D721Med (cell line): ENCODE results near the gene PDE4B.
"Not testable (repeated sequence)": the region's sequence is repeated elsewhere in the genome, so short reads cannot be mapped to it uniquely, and the experiment has no call there.

Source experiments
- DNase-seq: peaks from one replicate; pipeline ENCODE4 v3.0.0; 2011; ENCODE audit warnings: low spot score; ENCODE audit not compliant: insufficient read length
- FAIRE-seq: peaks from 2 replicates; lab custom pipeline; 2011; peaks lifted over from hg19 to GRCh38; lab: Jason Lieb, UNC
- CTCF ChIP-seq: IDR thresholded peaks from 2 replicates; pipeline ENCODE4 v1.5.1; 2012; ENCODE audit warnings: mild to moderate bottlenecking, control low read depth; ENCODE audit not compliant: insufficient read depth; ENCODE audit errors: missing control alignments

Gene PDE4B

GRCh38 chr1:66108624-66109023 lies 315.9 kb downstream of the PDE4B start:
- FAIRE-seq (no peak), DNase-seq (no peak)
- no peak for TF ChIP-seq CTCF

GRCh38 chr1:66112744-66113400 lies 320.2 kb downstream of the PDE4B start:
- no peak for FAIRE-seq

DNA sequence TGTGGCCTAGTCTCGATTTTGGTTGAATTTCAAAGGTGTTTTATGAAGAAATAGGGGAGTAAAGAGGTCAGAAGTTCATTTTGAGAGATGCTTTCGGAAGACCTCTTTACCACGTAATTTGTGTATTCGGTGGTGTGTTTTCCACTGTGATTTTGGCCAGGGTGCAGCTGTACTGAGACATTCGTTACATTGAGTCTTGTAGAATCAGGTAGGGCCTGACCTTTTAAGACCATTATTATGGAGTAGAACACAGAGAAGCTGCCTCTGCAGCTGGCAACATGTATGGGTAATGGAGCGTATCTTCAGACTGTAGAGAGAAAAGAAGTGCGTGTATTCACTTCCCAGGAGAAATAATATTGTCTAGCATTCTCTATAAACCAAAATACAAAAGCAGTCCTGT lies 326.5 kb downstream of the PDE4B start:
- no peak for TF ChIP-seq CTCF
- DNase-seq: no peak
- FAIRE-seq: no peak

More at GRCh38 chr1:66112744-66113400, 320.2 kb downstream of the PDE4B start:
- no peak for TF ChIP-seq CTCF
- no peak for DNase-seq

DNA sequence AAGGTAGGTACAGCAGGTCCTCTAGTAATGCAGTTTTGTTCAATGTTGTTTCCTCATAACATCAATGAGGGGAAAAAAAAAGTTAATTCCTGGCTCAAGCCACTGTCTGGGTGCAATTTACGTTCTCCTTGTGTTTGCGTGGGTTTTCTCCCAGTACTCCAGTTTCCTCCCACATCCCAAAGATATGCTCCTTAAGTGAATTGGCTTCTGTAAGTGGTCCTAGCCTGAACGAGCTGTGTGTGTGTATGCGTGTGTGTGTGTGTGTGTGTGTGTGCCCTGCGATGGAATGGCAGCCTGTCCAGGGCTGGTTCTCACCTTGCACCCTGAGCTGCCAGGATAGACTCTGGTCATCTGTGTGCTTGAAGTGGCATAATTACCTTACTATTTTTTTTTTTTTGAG lies 332.0 kb downstream of the PDE4B start:
- TF ChIP-seq CTCF: no peak
- no peak for DNase-seq
- no peak for FAIRE-seq

DNA sequence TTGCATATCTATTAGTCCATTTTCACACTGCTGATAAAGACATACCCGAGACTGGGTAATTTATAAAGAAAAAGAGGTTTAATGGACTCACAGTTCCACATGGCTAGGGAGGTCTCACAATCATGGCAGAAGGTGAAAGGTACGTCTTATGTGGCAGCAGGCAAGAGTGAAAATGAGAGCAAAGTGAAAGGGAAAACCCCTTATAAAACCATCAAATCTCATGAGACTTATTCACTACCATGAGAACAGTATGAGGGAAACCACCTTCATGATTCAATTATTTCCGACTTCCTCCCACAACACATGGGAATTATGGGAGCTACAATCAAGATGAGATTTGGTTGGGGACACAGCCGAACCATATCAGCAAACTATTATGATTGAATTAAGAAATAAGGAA lies 335.9 kb downstream of the PDE4B start:
- FAIRE-seq, DNase-seq: not testable (repeated sequence)

DNA sequence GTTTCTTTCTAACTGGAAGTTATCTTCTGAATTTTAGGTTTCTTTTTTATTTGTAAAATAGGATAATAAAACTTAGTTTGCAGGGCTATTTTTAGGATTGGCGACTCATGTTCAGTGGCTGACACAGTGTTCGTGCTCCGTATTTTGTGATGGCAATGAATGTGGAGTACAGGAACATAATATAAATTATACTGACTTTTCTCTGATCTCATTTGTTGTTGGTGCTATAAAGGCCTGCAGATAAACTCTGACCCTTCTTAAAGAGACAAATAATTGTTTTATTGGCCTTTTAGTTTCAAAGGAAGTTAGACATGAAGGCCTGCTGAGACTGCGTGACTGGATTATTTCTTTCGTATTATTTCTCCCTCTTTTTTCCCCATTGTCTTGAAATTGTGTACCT lies 339.6 kb downstream of the PDE4B start:
- DNase-seq: no peak
- FAIRE-seq: no peak
- no peak for TF ChIP-seq CTCF

GRCh38 chr1:66134004-66134403 lies 341.3 kb downstream of the PDE4B start:
- no peak for TF ChIP-seq CTCF
- FAIRE-seq: no peak
- DNase-seq: no peak

- TF ChIP-seq CTCF: no peak
- no peak for DNase-seq
- no peak for FAIRE-seq
Measured at GRCh38 chr1:66135161-66135560, 342.5 kb downstream of the PDE4B start.

- DNase-seq, FAIRE-seq: not testable (repeated sequence)
Measured at GRCh38 chr1:66136423-66136822, 343.7 kb downstream of the PDE4B start.
